ENCODE data around the gene FOS.
"Not testable (repeated sequence)": the region's sequence is repeated elsewhere in the genome, so short reads cannot be mapped to it uniquely, and the experiment has no call there.

The FOS gene

DNA sequence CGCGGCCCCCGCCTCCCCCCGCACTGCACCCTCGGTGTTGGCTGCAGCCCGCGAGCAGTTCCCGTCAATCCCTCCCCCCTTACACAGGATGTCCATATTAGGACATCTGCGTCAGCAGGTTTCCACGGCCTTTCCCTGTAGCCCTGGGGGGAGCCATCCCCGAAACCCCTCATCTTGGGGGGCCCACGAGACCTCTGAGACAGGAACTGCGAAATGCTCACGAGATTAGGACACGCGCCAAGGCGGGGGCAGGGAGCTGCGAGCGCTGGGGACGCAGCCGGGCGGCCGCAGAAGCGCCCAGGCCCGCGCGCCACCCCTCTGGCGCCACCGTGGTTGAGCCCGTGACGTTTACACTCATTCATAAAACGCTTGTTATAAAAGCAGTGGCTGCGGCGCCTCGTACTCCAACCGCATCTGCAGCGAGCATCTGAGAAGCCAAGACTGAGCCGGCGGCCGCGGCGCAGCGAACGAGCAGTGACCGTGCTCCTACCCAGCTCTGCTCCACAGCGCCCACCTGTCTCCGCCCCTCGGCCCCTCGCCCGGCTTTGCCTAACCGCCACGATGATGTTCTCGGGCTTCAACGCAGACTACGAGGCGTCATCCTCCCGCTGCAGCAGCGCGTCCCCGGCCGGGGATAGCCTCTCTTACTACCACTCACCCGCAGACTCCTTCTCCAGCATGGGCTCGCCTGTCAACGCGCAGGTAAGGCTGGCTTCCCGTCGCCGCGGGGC is at the start of gene FOS:
Gene FOS, plus strand, starts transcription at position 407 of the 731 bp plus-strand sequence. Its CDS starts 155 bp downstream, at position 562.
- peak; percentile 96 for DNase-seq (ENCODE audit: low spot score)

DNA sequence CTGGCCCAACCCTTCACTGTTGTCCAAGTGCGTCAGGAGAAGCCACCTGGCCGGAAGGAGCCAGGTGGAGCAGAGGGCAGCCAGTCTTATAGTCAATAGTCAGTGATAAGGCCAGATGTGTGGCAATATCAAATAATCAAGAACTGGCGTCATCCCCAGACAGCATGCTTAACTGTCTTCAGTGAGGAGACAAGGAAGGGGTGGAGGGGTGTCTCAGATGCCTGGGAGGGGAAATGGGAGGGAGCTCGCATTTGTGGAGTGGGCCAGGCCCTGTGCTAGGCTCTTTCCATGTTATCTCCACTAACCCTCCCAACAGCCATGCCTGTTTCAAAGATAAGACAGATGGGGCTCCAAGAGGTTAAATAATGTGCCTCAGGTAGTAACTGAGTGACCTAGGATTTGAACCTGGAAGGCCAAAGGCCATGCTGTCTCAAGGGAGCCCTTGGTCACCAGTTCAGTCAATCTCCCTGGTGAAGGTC is 48.9 kb upstream of the FOS start:
- no peak for DNase-seq (ENCODE audit: low spot score)

DNA sequence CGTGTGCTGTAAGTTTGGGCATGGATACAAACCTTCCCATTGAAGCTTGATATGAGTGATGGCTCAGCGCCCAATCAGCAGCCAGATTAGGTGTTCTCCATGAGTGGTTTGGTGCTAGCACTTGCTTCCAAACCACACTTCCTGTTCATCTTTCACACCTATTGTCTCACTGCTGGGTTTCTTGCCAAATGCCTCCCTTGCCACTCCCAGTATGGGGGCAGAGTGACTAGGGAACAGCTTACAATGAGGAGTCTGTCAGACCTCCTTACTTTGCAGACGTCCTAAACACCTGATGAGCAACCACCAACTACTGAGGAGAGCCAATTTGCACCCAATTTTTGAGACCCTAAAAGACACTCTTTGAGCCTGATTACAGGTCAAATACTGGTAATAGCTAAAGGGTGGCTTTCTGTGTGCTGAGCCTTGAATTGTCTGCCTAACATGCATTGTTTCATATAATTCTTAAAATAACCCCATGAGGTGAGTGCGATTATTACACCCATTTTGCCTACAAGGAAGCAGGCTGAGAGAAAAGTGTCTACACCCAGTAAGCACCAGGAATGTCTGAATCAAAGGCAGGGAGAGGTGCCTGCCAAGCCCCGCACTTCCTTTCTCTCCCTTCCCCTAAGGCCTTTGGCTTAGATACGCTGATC is 48.4 kb upstream of the FOS start:
- no peak for DNase-seq (ENCODE audit: low spot score)

- no peak for DNase-seq (ENCODE audit: low spot score)
These were observed 47.3 kb upstream of the FOS start for GRCh38 chr14:75231320-75231719.

- no peak for DNase-seq (ENCODE audit: low spot score)
These were observed 46.4 kb upstream of the FOS start for GRCh38 chr14:75232191-75232590.

- no peak for DNase-seq (ENCODE audit: low spot score)
These were observed 46.0 kb upstream of the FOS start for GRCh38 chr14:75232597-75232996.

GRCh38 chr14:75234173-75235115 is 44.2 kb upstream of the FOS start:
- peak; percentile 65 for DNase-seq (ENCODE audit: low spot score)

GRCh38 chr14:75235198-75235597 is 43.4 kb upstream of the FOS start:
- DNase-seq (ENCODE audit: low spot score) = not testable (repeated sequence)

GRCh38 chr14:75236467-75236866 is 42.2 kb upstream of the FOS start:
- DNase-seq (ENCODE audit: low spot score) = no peak

- no peak for DNase-seq (ENCODE audit: low spot score)
These were observed 41.7 kb upstream of the FOS start for GRCh38 chr14:75236901-75237419.

DNA sequence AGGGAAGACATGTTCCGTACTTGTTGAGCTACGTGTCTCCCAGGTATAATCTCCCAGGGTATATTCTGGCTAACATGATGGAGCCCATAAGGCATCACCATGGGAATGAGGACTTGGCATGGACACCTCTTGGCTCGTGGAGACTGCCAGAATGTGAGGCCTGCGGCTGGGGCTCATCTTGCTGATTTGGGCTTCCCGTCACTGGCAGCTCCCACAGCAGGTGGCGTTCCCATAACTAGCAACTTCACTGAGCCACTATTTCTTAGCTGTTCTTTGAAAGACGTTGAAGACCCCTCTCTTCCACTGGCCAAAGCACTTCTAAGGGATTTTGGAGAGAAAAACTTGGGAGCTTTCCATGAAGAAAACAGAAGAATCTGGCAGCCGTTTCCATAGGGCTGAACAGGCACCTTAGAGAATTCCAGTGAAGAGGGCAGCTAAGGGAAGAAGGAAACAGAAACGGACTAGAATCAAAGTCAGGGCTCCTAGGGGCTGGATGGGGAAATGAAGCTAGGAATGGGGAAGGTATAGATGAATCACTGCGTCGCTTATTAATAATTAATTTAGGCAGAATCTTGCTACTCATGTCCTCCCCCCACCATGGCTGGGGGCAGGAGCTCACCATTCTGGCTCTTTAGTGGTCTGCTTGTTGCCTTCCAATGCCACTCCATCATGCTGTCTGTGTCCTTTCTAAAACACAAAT is 39.7 kb upstream of the FOS start:
- DNase-seq (ENCODE audit: low spot score) = no peak

DNA sequence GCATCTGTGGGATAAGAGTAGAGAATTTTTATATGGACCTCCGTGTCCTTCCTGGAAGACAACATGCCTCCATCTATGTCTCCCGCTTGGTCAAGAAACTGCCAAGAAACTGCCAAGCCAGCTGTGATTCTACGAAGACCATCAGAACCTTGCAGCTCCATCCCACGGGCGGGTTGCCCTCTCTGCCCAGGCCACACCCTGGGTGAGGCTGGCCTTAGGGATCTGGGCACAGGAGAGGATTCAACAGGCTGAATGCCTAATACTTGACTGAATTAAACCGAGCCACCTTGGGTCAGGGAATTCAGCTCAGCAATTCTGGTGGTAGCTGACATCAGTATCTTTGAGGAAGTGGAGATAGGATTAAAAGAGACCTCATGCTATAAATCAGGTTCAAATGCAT is 37.8 kb upstream of the FOS start:
- no peak for DNase-seq (ENCODE audit: low spot score)

DNA sequence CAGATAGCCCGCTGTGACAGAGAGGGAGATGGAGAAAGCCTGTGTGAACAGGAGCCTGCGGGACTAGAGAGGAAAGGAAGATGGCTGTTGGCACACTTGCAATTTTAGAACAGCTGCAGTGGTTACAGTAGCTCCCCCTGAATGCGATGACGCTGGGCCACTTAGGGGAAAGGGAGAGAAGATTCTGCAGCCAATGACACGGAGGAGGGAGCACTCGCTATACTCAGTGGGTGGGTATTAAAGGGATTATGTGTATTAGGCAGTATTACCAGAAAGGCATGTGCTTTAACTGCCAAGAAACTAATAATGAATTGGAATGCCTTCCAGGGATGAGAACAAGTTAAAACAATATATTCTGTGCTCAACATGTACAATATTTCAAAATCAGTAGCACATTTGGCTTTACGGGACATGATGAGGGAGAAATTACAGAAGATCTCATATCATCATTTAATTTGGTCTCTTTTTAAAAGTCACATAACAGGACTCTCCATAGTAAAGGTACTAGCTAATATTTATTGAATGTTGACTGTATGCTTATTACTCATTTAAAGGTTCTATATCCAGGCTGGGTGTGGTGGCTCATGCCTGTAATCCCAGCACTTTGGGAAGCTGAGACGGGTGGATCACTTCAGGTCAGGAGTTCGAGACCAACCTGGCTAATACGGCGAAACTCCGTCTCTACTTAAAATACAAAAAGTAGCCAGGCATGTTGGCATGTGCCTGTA is 35.9 kb upstream of the FOS start:
- no peak for DNase-seq (ENCODE audit: low spot score)

DNA sequence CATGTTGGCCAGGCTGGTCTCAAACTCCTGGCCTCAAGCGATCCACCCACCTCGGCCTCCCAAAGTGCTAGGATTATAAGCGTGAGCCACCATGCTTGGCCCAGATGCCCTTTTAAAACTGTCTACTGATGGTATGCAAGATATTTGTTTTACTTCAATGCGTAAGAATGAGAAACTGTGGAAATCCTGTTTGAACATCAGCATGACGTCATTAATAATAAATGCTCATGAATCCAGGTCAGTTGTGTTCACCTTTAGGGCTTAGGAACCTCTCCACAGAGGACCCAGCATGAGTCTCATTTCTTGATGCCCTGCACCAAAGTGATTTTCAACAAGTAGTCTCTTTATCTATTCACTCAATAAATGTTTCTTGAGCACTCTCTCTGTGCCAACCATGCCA is 34.5 kb upstream of the FOS start:
- no peak for DNase-seq (ENCODE audit: low spot score)

GRCh38 chr14:75246546-75247285 is 31.9 kb upstream of the FOS start:
- no peak for DNase-seq (ENCODE audit: low spot score)

DNA sequence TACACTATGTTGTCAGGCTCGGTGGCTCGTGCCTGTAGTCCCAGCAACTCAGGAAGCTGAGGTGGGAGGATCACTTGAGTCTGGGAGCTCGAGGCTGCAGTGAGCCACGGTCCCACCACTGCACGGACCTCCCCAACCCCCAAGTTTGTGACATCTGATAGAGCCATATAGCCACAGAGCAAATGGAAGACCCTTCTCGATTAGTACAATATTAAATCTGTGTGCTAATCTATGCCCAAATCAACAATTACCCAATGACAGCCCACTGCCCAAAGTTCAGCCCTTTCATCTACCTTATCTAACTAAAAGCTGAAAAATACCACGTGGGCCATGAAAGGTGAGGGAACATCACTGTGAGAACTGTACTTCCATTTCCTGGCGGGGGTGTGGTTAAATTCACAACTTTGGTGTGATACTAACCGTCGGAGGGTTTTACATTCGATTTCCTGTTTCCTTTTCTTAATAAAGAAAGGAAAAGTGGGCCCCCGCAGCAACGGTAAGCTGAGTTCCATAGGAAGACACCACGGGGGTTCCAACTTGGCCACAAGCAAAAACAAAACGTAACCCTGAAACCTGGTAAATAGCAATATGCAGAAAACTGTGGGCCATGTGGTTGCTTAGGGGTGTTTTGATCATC is 31.2 kb upstream of the FOS start:
- DNase-seq (ENCODE audit: low spot score) = no peak

- no peak for DNase-seq (ENCODE audit: low spot score)
These were observed 30.7 kb upstream of the FOS start for GRCh38 chr14:75247939-75248338.

- DNase-seq (ENCODE audit: low spot score) = no peak
These were observed 29.2 kb upstream of the FOS start for GRCh38 chr14:75249251-75249957.

- DNase-seq (ENCODE audit: low spot score) = no peak
These were observed 28.7 kb upstream of the FOS start for GRCh38 chr14:75249958-75250336.
